ENCODE data around the gene IFIT5.
"Not testable (repeated sequence)": the region's sequence is repeated elsewhere in the genome, so short reads cannot be mapped to it uniquely, and the experiment has no call there.

Gene IFIT5

DNA sequence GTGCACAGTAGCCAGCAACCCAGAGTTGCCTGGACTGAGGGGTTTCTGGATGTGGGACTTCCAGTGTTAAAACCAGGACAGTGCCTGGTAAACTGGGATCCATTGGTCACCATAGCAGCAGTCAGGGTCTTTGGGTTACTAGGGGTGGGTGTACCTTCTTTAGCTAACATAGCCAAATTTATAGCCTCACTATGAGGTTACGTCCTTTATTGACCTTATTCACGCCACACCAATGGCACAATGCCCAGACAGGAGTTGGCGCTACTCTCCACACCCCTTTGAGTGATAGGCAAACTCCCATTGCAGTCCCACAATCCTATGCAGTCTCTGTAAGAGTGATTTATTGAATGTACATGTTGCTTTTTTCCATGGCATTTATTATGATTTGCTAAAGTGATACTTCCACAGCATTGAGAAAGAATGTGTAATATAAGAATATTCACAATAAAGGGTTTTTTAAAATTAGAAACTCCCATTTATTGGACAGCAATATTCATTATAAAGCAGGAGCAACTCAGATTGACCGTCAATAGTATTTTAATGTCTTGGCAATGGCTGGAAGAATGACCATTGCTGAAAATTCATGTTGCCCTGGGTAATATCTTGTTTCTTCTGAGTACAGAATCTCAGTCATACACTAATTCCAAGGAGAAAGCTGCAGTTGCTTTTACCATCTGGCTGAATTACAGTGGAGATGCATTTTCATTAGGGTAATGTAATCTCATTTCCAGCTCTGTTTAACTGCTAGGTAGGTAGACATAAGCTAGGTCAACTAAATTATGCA lies 26.1 kb downstream of the IFIT5 start:
- Histone ChIP-seq H3K36me3 (ENCODE audit: control insufficient read depth, insufficient read depth, low read length) (no peaks in the 10 kb centered on the region), H3K27ac (ENCODE audit: low read depth, low read length) (no peak overlapping the region), H3K4me1 (ENCODE audit: control insufficient read depth, insufficient read depth, low read length) (no peaks in the 10 kb centered on the region), H3K4me3 (ENCODE audit: low read depth, low read length) (no peak overlapping the region), H3K9me3 (ENCODE audit: control insufficient read depth, insufficient read depth, low read length) (no peaks in the 10 kb centered on the region), H3K9ac (ENCODE audit: low read depth, low read length) (no peak overlapping the region), H3K27me3 (ENCODE audit: control insufficient read depth, insufficient read depth, low read length) (no peaks in the 10 kb centered on the region)

DNA sequence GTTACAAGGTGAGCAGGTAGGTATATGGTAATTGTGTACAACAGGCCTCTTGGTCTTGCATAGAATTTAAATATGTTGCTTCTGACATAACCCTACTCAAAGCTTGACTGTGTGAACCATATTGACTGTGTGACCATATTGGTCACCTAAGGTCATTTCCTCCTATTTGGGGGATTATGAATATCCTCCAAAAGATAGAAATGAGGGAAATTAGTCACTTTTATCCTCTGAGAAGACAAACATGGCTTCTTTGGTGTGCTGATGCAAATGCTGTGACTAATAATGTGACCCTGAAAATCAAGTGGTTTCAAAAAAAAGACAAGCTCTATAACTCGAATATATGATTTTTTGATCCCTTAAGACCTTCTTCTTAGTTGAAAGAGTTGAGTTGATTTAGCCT lies 27.9 kb downstream of the IFIT5 start:
- Histone ChIP-seq H3K36me3 (ENCODE audit: control insufficient read depth, insufficient read depth, low read length) (no peaks in the 10 kb centered on the region), H3K9ac (ENCODE audit: low read depth, low read length) (no peak overlapping the region), H3K27me3 (ENCODE audit: control insufficient read depth, insufficient read depth, low read length) (no peaks in the 10 kb centered on the region), H3K4me1 (ENCODE audit: control insufficient read depth, insufficient read depth, low read length) (no peaks in the 10 kb centered on the region), H3K9me3 (ENCODE audit: control insufficient read depth, insufficient read depth, low read length) (no peaks in the 10 kb centered on the region), H3K4me3 (ENCODE audit: low read depth, low read length) (no peak overlapping the region), H3K27ac (ENCODE audit: low read depth, low read length) (no peak overlapping the region)

DNA sequence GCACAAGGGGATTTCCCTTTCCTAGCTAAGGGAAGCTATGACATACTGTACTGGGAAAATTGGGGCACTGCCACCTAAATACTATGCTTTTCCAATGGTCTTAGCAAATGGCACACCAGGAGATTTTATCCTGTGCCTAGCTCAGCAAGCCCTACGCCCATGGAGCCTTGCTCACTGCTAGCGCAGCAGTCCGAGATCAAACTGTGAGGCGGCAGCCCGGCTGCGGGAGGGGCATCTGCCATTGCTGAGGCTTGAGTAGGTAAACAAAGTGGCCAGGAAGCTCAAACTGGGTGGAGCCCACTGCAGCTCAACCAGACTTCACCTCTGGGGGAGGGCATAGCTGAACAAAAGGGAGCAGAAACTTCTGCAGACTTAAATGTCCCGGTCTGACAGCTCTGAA lies 30.5 kb downstream of the IFIT5 start:
- H3K9ac ChIP-seq (ENCODE audit: low read depth, low read length); H3K27me3 ChIP-seq (ENCODE audit: control insufficient read depth, insufficient read depth, low read length); H3K36me3 ChIP-seq (ENCODE audit: control insufficient read depth, insufficient read depth, low read length); H3K9me3 ChIP-seq (ENCODE audit: control insufficient read depth, insufficient read depth, low read length); H3K4me1 ChIP-seq (ENCODE audit: control insufficient read depth, insufficient read depth, low read length); H3K4me3 ChIP-seq (ENCODE audit: low read depth, low read length); H3K27ac ChIP-seq (ENCODE audit: low read depth, low read length): not testable (repeated sequence)

DNA sequence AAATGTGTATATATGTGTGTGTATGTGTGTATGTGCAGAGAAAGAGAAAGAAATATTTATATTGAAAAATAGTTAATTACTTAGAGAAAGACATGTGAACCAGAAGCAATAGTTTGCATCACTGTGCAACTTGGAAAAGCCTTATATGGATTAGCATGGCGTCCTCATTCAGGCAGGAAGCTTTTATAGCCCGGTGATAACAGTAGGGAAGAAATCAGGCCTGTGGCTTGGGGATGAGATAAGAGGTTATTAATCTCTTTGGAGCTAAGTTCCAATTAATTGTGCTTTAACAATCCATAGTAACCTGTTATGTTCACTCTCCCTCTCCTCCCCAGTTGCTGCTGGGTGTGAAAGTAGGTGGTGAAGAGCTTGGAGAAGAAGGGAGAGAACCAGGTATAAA lies 36.5 kb downstream of the IFIT5 start:
- Histone ChIP-seq H3K4me1 (ENCODE audit: control insufficient read depth, insufficient read depth, low read length) (no peaks in the 10 kb centered on the region), H3K27me3 (ENCODE audit: control insufficient read depth, insufficient read depth, low read length) (no peaks in the 10 kb centered on the region), H3K9ac (ENCODE audit: low read depth, low read length) (no peak overlapping the region), H3K27ac (ENCODE audit: low read depth, low read length) (no peak overlapping the region), H3K9me3 (ENCODE audit: control insufficient read depth, insufficient read depth, low read length) (no peaks in the 10 kb centered on the region), H3K4me3 (ENCODE audit: low read depth, low read length) (no peak overlapping the region), H3K36me3 (ENCODE audit: control insufficient read depth, insufficient read depth, low read length) (no peaks in the 10 kb centered on the region)

DNA sequence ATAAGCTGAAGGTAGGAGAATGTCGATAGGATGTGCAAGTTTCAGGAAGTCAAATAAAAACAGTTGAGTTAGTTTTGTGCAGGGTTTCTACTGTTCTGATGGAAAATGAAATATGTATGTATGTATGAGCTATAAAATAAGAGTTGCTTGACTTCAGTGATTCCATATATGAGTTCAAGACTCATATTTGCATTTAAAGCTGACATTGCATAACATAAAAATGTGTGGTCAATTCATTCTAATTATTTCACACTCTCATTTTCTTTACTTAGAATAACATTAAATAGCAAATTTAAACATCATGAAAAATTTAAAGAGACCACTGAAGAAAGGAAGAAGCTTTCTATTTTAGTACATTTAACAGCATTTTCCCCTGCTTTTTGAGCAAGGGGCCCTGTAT lies 37.8 kb downstream of the IFIT5 start:
- H3K9me3 ChIP-seq (ENCODE audit: control insufficient read depth, insufficient read depth, low read length): no peaks in the 10 kb centered on the region
- no peak overlapping the region for H3K9ac ChIP-seq (ENCODE audit: low read depth, low read length)
- H3K4me3 ChIP-seq (ENCODE audit: low read depth, low read length): no peak overlapping the region
- no peaks in the 10 kb centered on the region for H3K4me1 ChIP-seq (ENCODE audit: control insufficient read depth, insufficient read depth, low read length)
- H3K27ac ChIP-seq (ENCODE audit: low read depth, low read length): no peak overlapping the region
- no peaks in the 10 kb centered on the region for H3K36me3 ChIP-seq (ENCODE audit: control insufficient read depth, insufficient read depth, low read length)
- no peaks in the 10 kb centered on the region for H3K27me3 ChIP-seq (ENCODE audit: control insufficient read depth, insufficient read depth, low read length)

DNA sequence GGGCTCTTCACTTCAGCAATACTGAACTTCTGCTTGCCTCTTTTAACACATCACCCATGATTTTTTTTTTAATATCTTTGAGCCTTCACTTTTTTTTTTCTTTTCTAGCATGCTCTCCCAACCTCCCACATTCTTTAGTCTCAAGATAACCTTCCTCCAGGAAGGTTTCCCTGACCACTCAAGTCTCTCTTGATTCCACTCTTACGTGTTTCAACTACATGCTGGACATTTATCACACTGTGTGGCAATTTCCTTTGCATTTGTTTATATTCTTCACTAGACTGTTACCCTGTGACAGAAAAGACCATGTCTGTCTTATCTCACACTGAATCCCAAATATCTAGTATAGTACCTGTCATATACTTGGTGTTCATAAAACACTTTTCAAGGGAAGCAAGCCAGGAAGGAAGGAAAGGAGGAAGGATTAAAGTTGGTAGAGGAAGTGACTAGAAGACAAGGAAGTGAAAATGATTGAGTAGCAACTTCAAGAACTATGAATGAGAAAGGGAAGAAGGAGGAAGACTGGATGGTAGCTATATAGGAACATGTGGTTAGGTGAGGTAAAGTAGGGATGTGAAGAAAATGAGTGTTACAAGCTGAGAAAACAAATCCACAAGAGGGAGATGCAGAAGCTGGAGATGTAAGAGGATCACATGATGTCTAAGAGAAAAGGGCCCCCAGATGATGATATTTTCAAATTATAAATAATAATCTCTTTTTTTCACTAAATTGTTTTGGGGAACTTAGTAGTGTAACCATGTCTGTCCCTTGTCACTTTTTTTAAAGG lies 40.4 kb downstream of the IFIT5 start:
- Histone ChIP-seq H3K36me3 (ENCODE audit: control insufficient read depth, insufficient read depth, low read length) (no peaks in the 10 kb centered on the region), H3K27me3 (ENCODE audit: control insufficient read depth, insufficient read depth, low read length) (no peaks in the 10 kb centered on the region), H3K9me3 (ENCODE audit: control insufficient read depth, insufficient read depth, low read length) (no peaks in the 10 kb centered on the region), H3K4me3 (ENCODE audit: low read depth, low read length) (no peak overlapping the region), H3K4me1 (ENCODE audit: control insufficient read depth, insufficient read depth, low read length) (no peaks in the 10 kb centered on the region), H3K27ac (ENCODE audit: low read depth, low read length) (no peak overlapping the region), H3K9ac (ENCODE audit: low read depth, low read length) (no peak overlapping the region)

DNA sequence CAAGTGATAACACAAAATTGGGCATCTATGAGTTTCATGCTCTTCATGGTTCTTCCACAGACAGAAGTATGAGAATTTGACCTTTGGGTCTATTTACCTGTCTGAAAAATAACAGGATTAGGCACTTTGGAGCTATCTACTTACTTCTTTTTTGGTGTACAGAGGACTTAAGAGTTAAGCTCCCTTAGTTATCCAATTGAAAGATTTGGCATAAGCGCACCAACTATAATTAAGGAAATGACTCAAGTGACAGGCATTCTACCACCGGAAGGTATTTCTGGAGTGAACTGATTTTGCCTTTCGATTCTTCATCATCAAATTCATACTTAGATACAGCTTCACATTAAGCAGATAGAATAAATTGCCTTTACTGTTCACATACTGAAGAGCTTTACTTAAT lies 43.9 kb downstream of the IFIT5 start:
- no peak overlapping the region for H3K27ac ChIP-seq (ENCODE audit: low read depth, low read length)
- no peak overlapping the region for H3K4me3 ChIP-seq (ENCODE audit: low read depth, low read length)
- no peaks in the 10 kb centered on the region for H3K36me3 ChIP-seq (ENCODE audit: control insufficient read depth, insufficient read depth, low read length)
- H3K9me3 ChIP-seq (ENCODE audit: control insufficient read depth, insufficient read depth, low read length): no peaks in the 10 kb centered on the region
- no peaks in the 10 kb centered on the region for H3K27me3 ChIP-seq (ENCODE audit: control insufficient read depth, insufficient read depth, low read length)
- H3K9ac ChIP-seq (ENCODE audit: low read depth, low read length): no peak overlapping the region
- H3K4me1 ChIP-seq (ENCODE audit: control insufficient read depth, insufficient read depth, low read length): no peaks in the 10 kb centered on the region

DNA sequence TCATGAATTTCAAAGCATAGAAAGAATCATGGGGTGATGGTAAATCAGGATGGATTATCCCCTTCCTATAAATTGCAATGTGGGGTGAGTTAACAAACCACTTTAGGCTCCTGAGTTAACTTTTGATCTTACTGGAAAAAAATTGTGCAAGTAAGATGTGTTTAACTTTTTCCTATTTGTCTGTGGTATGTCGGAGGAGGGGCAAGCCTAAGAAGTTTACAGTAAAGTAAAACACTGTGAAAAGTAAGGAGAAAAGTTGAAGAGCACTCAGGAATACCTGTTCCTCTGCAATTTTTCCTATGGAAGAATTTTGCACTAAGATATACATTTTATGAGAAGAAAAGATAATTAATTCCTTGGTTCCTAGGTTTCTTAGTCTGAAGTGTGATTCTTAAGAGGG lies 44.4 kb downstream of the IFIT5 start:
- Histone ChIP-seq H3K36me3 (ENCODE audit: control insufficient read depth, insufficient read depth, low read length) (no peaks in the 10 kb centered on the region), H3K9me3 (ENCODE audit: control insufficient read depth, insufficient read depth, low read length) (no peaks in the 10 kb centered on the region), H3K9ac (ENCODE audit: low read depth, low read length) (no peak overlapping the region), H3K4me3 (ENCODE audit: low read depth, low read length) (no peak overlapping the region), H3K27me3 (ENCODE audit: control insufficient read depth, insufficient read depth, low read length) (no peaks in the 10 kb centered on the region), H3K4me1 (ENCODE audit: control insufficient read depth, insufficient read depth, low read length) (no peaks in the 10 kb centered on the region), H3K27ac (ENCODE audit: low read depth, low read length) (no peak overlapping the region)

DNA sequence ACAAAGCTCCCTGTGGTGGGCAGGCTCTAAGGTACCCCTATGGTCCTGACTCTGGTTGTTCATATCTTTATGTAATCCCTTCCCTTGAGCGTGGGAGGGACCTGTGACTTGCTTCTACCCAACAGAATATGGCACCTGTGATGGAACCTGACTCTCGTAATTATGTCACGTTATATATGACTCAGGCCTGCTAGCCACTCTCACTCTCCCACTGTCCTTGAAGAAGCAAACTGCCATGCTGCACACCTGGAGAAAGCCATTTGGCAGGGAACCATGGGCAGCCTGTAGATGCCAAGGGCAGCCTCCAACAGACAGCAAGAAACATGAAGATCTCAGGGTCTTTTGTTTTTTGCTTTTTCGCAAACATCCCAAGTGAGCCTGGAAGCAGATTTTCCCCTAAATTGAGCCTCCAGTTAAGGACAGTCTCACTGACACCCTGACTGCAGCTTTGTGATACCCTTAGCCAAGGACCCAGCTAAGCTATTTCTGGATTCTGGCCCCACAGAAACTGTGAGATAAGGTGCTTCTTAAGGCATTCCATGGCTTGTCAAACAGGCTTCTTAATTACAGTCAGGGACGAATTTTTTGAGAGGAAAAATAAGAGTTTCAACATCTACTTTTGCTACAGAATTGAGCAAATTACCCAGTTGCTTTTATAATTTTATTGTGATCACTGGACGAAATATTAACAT lies 49.6 kb downstream of the IFIT5 start:
- H3K9ac ChIP-seq (ENCODE audit: low read depth, low read length): no peak overlapping the region
- H3K27ac ChIP-seq (ENCODE audit: low read depth, low read length): no peak overlapping the region
- H3K9me3 ChIP-seq (ENCODE audit: control insufficient read depth, insufficient read depth, low read length): no peaks in the 10 kb centered on the region
- H3K27me3 ChIP-seq (ENCODE audit: control insufficient read depth, insufficient read depth, low read length): no peaks in the 10 kb centered on the region
- no peaks in the 10 kb centered on the region for H3K4me1 ChIP-seq (ENCODE audit: control insufficient read depth, insufficient read depth, low read length)
- no peak overlapping the region for H3K4me3 ChIP-seq (ENCODE audit: low read depth, low read length)
- H3K36me3 ChIP-seq (ENCODE audit: control insufficient read depth, insufficient read depth, low read length): no peaks in the 10 kb centered on the region

DNA sequence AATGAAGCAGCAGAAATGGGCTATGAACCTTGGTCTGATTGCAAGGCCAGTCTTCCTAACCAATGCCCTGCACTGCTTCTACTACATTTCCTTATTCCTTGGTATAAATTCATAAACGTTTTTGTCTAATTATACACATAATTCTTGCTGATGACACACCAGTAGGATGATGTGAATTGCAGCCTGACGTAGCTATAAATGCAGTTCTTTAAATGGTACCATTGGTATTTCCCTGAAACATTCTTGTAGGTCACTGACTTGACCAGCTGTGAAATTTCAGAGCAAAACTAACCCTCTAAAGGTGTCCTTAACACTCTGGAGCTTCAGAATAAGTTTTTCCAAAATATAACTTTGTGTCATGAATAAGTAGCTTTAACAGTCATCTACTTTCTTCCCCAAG lies 50.8 kb downstream of the IFIT5 start:
- H3K4me1 ChIP-seq (ENCODE audit: control insufficient read depth, insufficient read depth, low read length): no peaks in the 10 kb centered on the region
- H3K27ac ChIP-seq (ENCODE audit: low read depth, low read length): no peak overlapping the region
- no peak overlapping the region for H3K4me3 ChIP-seq (ENCODE audit: low read depth, low read length)
- H3K9me3 ChIP-seq (ENCODE audit: control insufficient read depth, insufficient read depth, low read length): no peaks in the 10 kb centered on the region
- no peaks in the 10 kb centered on the region for H3K27me3 ChIP-seq (ENCODE audit: control insufficient read depth, insufficient read depth, low read length)
- no peak overlapping the region for H3K9ac ChIP-seq (ENCODE audit: low read depth, low read length)
- no peaks in the 10 kb centered on the region for H3K36me3 ChIP-seq (ENCODE audit: control insufficient read depth, insufficient read depth, low read length)

DNA sequence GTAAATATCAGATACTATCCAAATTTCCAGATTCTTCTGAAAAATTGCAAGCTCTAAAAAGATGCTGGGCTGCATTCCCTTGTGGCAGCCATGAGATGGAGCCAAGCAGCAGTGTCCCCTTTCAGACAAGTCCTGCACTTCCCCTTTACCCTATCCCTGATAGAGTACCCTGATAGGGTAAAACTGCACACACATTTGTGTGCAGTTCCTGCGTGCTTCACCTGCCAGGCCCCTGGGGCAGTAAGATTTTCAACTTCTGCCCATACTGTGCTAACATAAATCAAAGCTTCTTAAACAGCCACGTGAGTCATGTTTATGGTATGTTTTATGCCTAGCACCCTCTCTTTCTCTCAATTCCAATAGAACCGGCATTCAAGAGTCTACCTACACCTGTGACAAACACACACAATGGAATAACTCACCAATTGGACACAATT lies 52.2 kb downstream of the IFIT5 start:
- H3K9ac ChIP-seq (ENCODE audit: low read depth, low read length): no peak overlapping the region
- no peak overlapping the region for H3K4me3 ChIP-seq (ENCODE audit: low read depth, low read length)
- no peaks in the 10 kb centered on the region for H3K36me3 ChIP-seq (ENCODE audit: control insufficient read depth, insufficient read depth, low read length)
- H3K4me1 ChIP-seq (ENCODE audit: control insufficient read depth, insufficient read depth, low read length): no peaks in the 10 kb centered on the region
- no peaks in the 10 kb centered on the region for H3K9me3 ChIP-seq (ENCODE audit: control insufficient read depth, insufficient read depth, low read length)
- H3K27me3 ChIP-seq (ENCODE audit: control insufficient read depth, insufficient read depth, low read length): no peaks in the 10 kb centered on the region
- H3K27ac ChIP-seq (ENCODE audit: low read depth, low read length): no peak overlapping the region

Data from HUES48 (cell line).